ENCODE measurements around the gene MEGF6. TPM values are rescaled to one million over a fixed set of nuclear protein-coding genes. Genes with fewer than 3 reads are reported as not detected.

Gene MEGF6
- total and polyA plus RNA-seq, 2 donors (not counting 3 experiments of a cell fraction or from before 2014, with no cell fraction given), result 22.5 to 63.7 TPM

GRCh38 chr1:3519301-3519885 is 91.9 kb downstream of the MEGF6 start:
- no peak for FAIRE-seq
- intact Hi-C loops (cut with micrococcal nuclease), result no loop called here

More at GRCh38 chr1:3519301-3519885, 91.9 kb downstream of the MEGF6 start:
- H3K36me3 ChIP-seq (ENCODE audit: control insufficient read depth in 2 of 2, extremely low read depth in 1 of 2, insufficient read depth in 2 of 2, low read length in 2 of 2), result no peaks in the 10 kb centered on the region
- H3K9ac ChIP-seq (replicated peaks; ENCODE audit: extremely low read depth, insufficient read depth, low read length), result no peak overlapping the region
- H3K9me1 ChIP-seq (replicated peaks; ENCODE audit: control insufficient read depth, extremely low read depth, insufficient read depth, low read length), result no peaks in the 10 kb centered on the region
- no peak overlapping the region for H2AFZ ChIP-seq (ENCODE audit: low read depth, low read length)
- no peak overlapping the region for H3K27ac ChIP-seq (ENCODE audit: insufficient read depth, low read depth, low read length)
- DNase-seq (ENCODE audit: low read depth, low spot score), result no peak
- no peaks in the 10 kb centered on the region for H3K79me2 ChIP-seq (ENCODE audit: control insufficient read depth, insufficient read depth, low read length)
- CTCF ChIA-PET, result interaction anchor here (1.2 kb wide), 1 partner anchor 29 kb away, joined by 5 read pairs; no protein-coding TSS in a partner anchor
- no peaks in the 10 kb centered on the region for H3K27me3 ChIP-seq (ENCODE audit: control insufficient read depth in 2 of 2, insufficient read depth in 2 of 2, low read length in 2 of 2)
- no peaks in the 10 kb centered on the region for H3K4me1 ChIP-seq (ENCODE audit: control insufficient read depth, extremely low read depth, insufficient read depth, low read length)
- H3K4me2 ChIP-seq (ENCODE audit: insufficient read depth, low read length), result no peak overlapping the region
- dilution Hi-C loops (cut with MboI; ENCODE audit: extremely low pct_ligation_motif_present, low sequenced_read_pairs), result no loop called here
- no peak overlapping the region for H3K4me3 ChIP-seq (replicated peaks in 1 of 3; ENCODE audit: insufficient read depth in 1 of 3, low read depth in 1 of 3, low read length in 3 of 3)
- TF ChIP-seq MYC (IDR thresholded peaks at IDR 0.05; ENCODE audit: low read depth, low read length) (no peak), GATA2 (IDR thresholded peaks at IDR 0.05; ENCODE audit: insufficient read depth, insufficient read length, low read depth, low read length) (no peak), POLR2A (IDR thresholded peaks at IDR 0.05; ENCODE audit: low read depth, low read length) (no peak), POLR2AphosphoS5 (IDR thresholded peaks at IDR 0.05; ENCODE audit: insufficient read depth, low read depth, low read length) (no peak), EZH2 (IDR thresholded peaks at IDR 0.05; ENCODE audit: borderline replicate concordance, low read depth, low read length, severe bottlenecking) (no peak), FOS (IDR thresholded peaks at IDR 0.05; ENCODE audit: borderline replicate concordance, insufficient read depth, low read length) (no peak), JUN (IDR thresholded peaks at IDR 0.05; ENCODE audit: borderline replicate concordance, insufficient read depth, insufficient read length, low read depth) (no peak), CTCF (IDR thresholded peaks at IDR 0.05; ENCODE audit: extremely low read depth in 1 of 2, insufficient read depth in 1 of 2, low read depth in 1 of 2, low read length in 2 of 2) (no peak), MAX (IDR thresholded peaks at IDR 0.05; ENCODE audit: insufficient read depth, insufficient read length) (no peak)
- POLR2A ChIA-PET, result no interaction called here
- H4K20me1 ChIP-seq (replicated peaks; ENCODE audit: control insufficient read depth, extremely low read depth, insufficient read depth, low read length), result no peaks in the 10 kb centered on the region
- H3K9me3 ChIP-seq (replicated peaks; ENCODE audit: control insufficient read depth, insufficient read depth, low read length), result no peaks in the 10 kb centered on the region
- no TSS peak for BruUV-seq (replicated peaks)

Measured in endothelial cell of umbilical vein (primary cell).